WI38 (cell line): Measurements from ENCODE around the gene CACNA1G.

Experiments used
- H3K4me3 ChIP-seq: 2 replicates; pipeline ENCODE4 v1.5.1; 2011; ENCODE audit warnings: low read depth, mild to moderate bottlenecking, control low read depth, low read length
- TF ChIP-seq, protein P1 (sequence below): IDR thresholded peaks from 2 replicates; pipeline ENCODE4 v1.5.1; 2012; ENCODE audit warnings: low read depth, mild to moderate bottlenecking, control low read depth, low read length

Gene CACNA1G

GRCh38 chr17:50533185-50533584 is 27.3 kb upstream of the CACNA1G start:
- TF ChIP-seq, protein P1, sequence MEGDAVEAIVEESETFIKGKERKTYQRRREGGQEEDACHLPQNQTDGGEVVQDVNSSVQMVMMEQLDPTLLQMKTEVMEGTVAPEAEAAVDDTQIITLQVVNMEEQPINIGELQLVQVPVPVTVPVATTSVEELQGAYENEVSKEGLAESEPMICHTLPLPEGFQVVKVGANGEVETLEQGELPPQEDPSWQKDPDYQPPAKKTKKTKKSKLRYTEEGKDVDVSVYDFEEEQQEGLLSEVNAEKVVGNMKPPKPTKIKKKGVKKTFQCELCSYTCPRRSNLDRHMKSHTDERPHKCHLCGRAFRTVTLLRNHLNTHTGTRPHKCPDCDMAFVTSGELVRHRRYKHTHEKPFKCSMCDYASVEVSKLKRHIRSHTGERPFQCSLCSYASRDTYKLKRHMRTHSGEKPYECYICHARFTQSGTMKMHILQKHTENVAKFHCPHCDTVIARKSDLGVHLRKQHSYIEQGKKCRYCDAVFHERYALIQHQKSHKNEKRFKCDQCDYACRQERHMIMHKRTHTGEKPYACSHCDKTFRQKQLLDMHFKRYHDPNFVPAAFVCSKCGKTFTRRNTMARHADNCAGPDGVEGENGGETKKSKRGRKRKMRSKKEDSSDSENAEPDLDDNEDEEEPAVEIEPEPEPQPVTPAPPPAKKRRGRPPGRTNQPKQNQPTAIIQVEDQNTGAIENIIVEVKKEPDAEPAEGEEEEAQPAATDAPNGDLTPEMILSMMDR: no peak
- no peak overlapping the region for H3K4me3 ChIP-seq

- TF ChIP-seq, protein P1: no peak
- H3K4me3 ChIP-seq: no peak overlapping the region
Measured at GRCh38 chr17:50533720-50534148, 26.8 kb upstream of the CACNA1G start.

DNA sequence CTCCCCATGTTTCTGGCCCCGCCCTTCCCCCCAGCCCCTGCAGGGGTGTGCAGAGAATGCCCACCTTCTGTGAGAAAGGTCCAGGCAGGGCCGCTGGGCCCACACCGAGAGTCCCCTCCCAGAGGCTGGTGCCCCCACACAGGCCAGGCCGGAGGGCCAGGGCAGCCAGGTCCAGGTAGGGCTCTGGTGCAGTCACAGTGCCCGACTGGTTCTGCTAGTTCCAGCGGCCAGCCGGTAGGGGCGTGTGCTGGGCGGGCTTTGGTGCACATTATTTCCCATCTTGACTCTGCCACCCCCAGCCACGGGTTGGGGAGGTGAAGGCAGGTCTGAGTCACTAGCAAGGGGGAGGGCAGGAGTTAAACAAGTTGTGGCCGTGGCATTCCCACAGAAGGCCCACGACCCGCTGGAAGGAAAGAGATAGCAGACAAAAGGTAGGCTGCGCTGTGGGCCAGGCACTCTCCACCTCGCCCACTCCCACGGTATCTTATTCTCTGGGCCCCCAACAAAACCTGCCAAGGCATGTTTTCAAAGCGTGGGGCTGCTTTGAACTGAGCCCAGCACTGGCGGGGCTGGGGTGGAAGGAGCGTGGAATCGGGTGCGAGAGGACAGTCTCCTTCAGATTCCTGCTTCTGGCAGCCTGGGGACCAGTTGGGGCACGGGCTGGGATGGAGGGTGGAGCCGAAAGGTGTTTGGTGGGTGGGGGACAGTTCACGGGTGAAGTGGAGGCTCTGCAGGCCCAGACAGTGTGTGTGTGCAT is 26.1 kb upstream of the CACNA1G start:
- H3K4me3 ChIP-seq: no peak overlapping the region
- TF ChIP-seq, protein P1: no peak

DNA sequence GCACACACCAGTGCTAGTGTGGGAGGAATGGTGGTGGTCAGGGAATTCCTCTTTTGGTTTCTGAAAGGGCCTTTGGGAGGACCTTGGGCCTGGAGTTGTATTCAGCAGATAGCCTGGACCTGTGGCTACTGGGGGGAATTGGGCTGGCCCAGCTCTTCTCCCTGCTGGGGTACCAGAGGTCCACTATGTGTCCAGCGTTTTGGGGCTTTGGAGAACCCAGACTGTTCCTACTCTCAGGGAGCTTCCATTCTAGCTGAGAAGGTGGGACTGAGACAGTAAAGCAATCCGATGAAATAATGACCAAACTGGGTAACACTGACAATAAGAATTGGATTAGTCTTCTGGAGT is 25.6 kb upstream of the CACNA1G start:
- H3K4me3 ChIP-seq: no peak overlapping the region
- TF ChIP-seq, protein P1: no peak

GRCh38 chr17:50535407-50535806 is 25.1 kb upstream of the CACNA1G start:
- no peak overlapping the region for H3K4me3 ChIP-seq

GRCh38 chr17:50536683-50537646 is 23.6 kb upstream of the CACNA1G start:
- TF ChIP-seq, protein P1: no peak
- no peak overlapping the region for H3K4me3 ChIP-seq

More at GRCh38 chr17:50535407-50535806, 25.1 kb upstream of the CACNA1G start:
- TF ChIP-seq, protein P1: no peak
